GM12878 (cell line): ENCODE data around the gene KCNE4. TPM values are rescaled to one million over a fixed set of nuclear protein-coding genes. Genes with fewer than 3 reads are reported as not detected.

Experiments used
- ATAC-seq: fragments of 200-7000 bp; cut with Tn5 transposase; 3 replicates; pipeline ENCODE4 v1.9.1; 2020; ENCODE audit warnings: mild to moderate bottlenecking, moderate library complexity
- BruUV-seq: library from RNA; stranded (reverse); fragments of 400-500 nt; replicated peaks from 2 replicates; lab custom pipeline; 2021; lab: Mats Ljungman, UMichigan
- CTCF ChIA-PET: fragments of 300-600 bp; sonication (Branson Sonifier 250); formaldehyde crosslinking; extraction: SDS; loops from one replicate; lab custom pipeline; 2021; ENCODE audit warnings: inconsistent platforms; lab: Yijun Ruan, JAX
- POLR2A ChIA-PET: fragments of 350-600 bp; formaldehyde crosslinking; extraction: SDS; loops from one replicate; lab custom pipeline; 2021; ENCODE audit warnings: inconsistent platforms; lab: Charles Lee
- RAD21 ChIA-PET: fragments of 300-600 bp; sonication (Branson Sonifier 250); formaldehyde crosslinking; loops from one replicate; lab custom pipeline; 2023; ENCODE audit warnings: antibody characterized with exemption; ENCODE audit not compliant: unreplicated experiment; lab: Charles Lee
- SMC1A ChIA-PET: fragments of 300-600 bp; sonication (Branson Sonifier 250); formaldehyde crosslinking; loops from one replicate; lab custom pipeline; 2023; ENCODE audit not compliant: unreplicated experiment, uncharacterized antibody; lab: Charles Lee
- DNase-seq: peaks from one replicate; pipeline ENCODE4 v3.0.0-alpha.2; 2011; ENCODE audit warnings: low read depth, low spot score
- FAIRE-seq: peaks from 3 replicates; lab custom pipeline; 2011; peaks lifted over from hg19 to GRCh38; lab: Jason Lieb, UNC
- H2AFZ ChIP-seq: 2 replicates; pipeline ENCODE4 v1.6.0; 2011; ENCODE audit warnings: low read depth, low read length, control low read depth; ENCODE audit not compliant: control insufficient read depth
- H3K27ac ChIP-seq: 2 replicates; pipeline ENCODE4 v1.5.1; 2011; ENCODE audit warnings: control low read depth; ENCODE audit not compliant: control insufficient read depth, insufficient read depth
- H3K27me3 ChIP-seq, 2 experiments: replicated peaks in 1 of 2; 2 replicates each; pipeline versions ENCODE4 v1.6.0 to v1.6.1; 2011; ENCODE audit warnings: low read length in 1 of 2; ENCODE audit not compliant: control insufficient read depth in 2 of 2, insufficient read depth in 2 of 2
- H3K36me3 ChIP-seq, 2 experiments: 2 replicates each; pipeline ENCODE4 v1.5.1; 2011; ENCODE audit warnings: low read length in 1 of 2; ENCODE audit not compliant: control insufficient read depth in 2 of 2, insufficient read depth in 2 of 2
- H3K4me1 ChIP-seq: 2 replicates; pipeline ENCODE4 v1.6.1; 2011; ENCODE audit warnings: mild to moderate bottlenecking, low read length, moderate library complexity, mixed read lengths; ENCODE audit not compliant: control insufficient read depth, insufficient read depth
- H3K4me2 ChIP-seq: 2 replicates; pipeline ENCODE4 v1.6.0; 2011; ENCODE audit warnings: control low read depth; ENCODE audit not compliant: control insufficient read depth, insufficient read depth
- H3K4me3 ChIP-seq: fragments of 200-600 bp; sonication (generic); 2 replicates; pipeline ENCODE4 v1.5.1; 2016
- H3K79me2 ChIP-seq: 2 replicates; pipeline ENCODE4 v1.6.0; 2011; ENCODE audit warnings: low read length; ENCODE audit not compliant: control insufficient read depth, insufficient read depth
- H3K9ac ChIP-seq: 2 replicates; pipeline ENCODE4 v1.8.0; 2011; ENCODE audit warnings: low read length, control low read depth, mixed read lengths; ENCODE audit not compliant: control insufficient read depth, insufficient read depth
- H3K9me3 ChIP-seq: replicated peaks from 3 replicates; pipeline ENCODE4 v1.5.1; 2011; ENCODE audit warnings: mild to moderate bottlenecking, low read length; ENCODE audit not compliant: control insufficient read depth, insufficient read depth
- H4K20me1 ChIP-seq: 2 replicates; pipeline ENCODE4 v1.6.0; 2011; ENCODE audit not compliant: control insufficient read depth, insufficient read depth
- CTCF ChIP-seq, 3 experiments: IDR thresholded peaks in 2 of 3; conservative IDR thresholded peaks in 1 of 3; 2 replicates each; pipeline ENCODE4 v1.5.1; 2011; ENCODE audit warnings: low read depth in 3 of 3, low read length in 3 of 3, mild to moderate bottlenecking in 3 of 3, control low read depth in 2 of 3, moderate library complexity in 2 of 3, inconsistent platforms in 1 of 3, mixed read lengths in 1 of 3; ENCODE audit not compliant: control insufficient read depth in 2 of 3, insufficient read depth in 1 of 3; ENCODE audit errors: extremely low read depth in 1 of 3
- E2F8 ChIP-seq: fragments of 450-650 bp; IDR thresholded peaks from 2 replicates; pipeline ENCODE4 v1.6.1; 2018; ENCODE audit warnings: mild to moderate bottlenecking, low read depth, moderate library complexity; ENCODE audit not compliant: partially characterized antibody
- FOXK2 ChIP-seq: fragments of 450-650 bp; IDR thresholded peaks from 2 replicates; pipeline ENCODE4 v1.6.1; 2017; ENCODE audit warnings: mild to moderate bottlenecking, moderate library complexity
- JUNB ChIP-seq: IDR thresholded peaks from 2 replicates; pipeline ENCODE4 v1.6.1; 2016; ENCODE audit warnings: antibody characterized with exemption, mild to moderate bottlenecking
- KLF5 ChIP-seq: fragments of 450-650 bp; IDR thresholded peaks from 2 replicates; pipeline ENCODE4 v1.6.1; 2014; ENCODE audit warnings: mild to moderate bottlenecking; ENCODE audit not compliant: partially characterized antibody
- MEF2B ChIP-seq: fragments of 450-650 bp; IDR thresholded peaks from 2 replicates; pipeline ENCODE4 v1.6.1; 2018; ENCODE audit warnings: mild to moderate bottlenecking, moderate library complexity; ENCODE audit not compliant: partially characterized antibody, poor library complexity, severe bottlenecking
- MYB ChIP-seq: fragments of 150-350 bp; IDR thresholded peaks from 2 replicates; pipeline ENCODE4 v1.6.1; 2014; ENCODE audit warnings: mild to moderate bottlenecking, low read depth, low read length, borderline replicate concordance
- PAX5 ChIP-seq: IDR thresholded peaks from 2 replicates; pipeline ENCODE4 v1.6.1; 2011; ENCODE audit warnings: low read depth, low read length, borderline replicate concordance
- RBBP5 ChIP-seq: fragments of 200-600 bp; sonication (generic); conservative IDR thresholded peaks from 2 replicates; pipeline ENCODE4 v1.6.1; 2016
- SIN3A ChIP-seq: IDR thresholded peaks from 2 replicates; pipeline ENCODE4 v1.6.1; 2012; ENCODE audit warnings: low read depth, low read length, improper control_type of control experiment
- SKIL ChIP-seq: fragments of 450-650 bp; IDR thresholded peaks from 2 replicates; pipeline ENCODE4 v1.6.1; 2017; ENCODE audit warnings: mild to moderate bottlenecking, low read depth, inconsistent platforms; ENCODE audit not compliant: poor library complexity, severe bottlenecking
- SMARCA5 ChIP-seq: fragments of 450-650 bp; IDR thresholded peaks from 2 replicates; pipeline ENCODE4 v1.6.1; 2017; ENCODE audit warnings: mild to moderate bottlenecking
- SMC3 ChIP-seq: IDR thresholded peaks from 2 replicates; pipeline ENCODE4 v1.6.1; 2011; ENCODE audit warnings: low read length, improper control_type of control experiment, borderline replicate concordance
- WGBS: methylation state at CpG from one replicate; pipeline ENCODE4 v1.1.6; 2016; ENCODE audit warnings: low lambda C conversion rate; ENCODE audit not compliant: insufficient replicate concordance, insufficient coverage; ENCODE audit errors: missing lambda C conversion rate; 5-methylcytosine and 5-hydroxymethylcytosine counted together
- in situ Hi-C: fragments of 300-500 bp; cut with MboI; formaldehyde crosslinking; loops from 9 replicates; pipeline ENCODE4 v1.14.3; 2018; ENCODE audit warnings: mixed read lengths
- intact Hi-C: fragments of 100-400 bp; cut with micrococcal nuclease; formaldehyde crosslinking; loops from one replicate; pipeline ENCODE4 v1.14.2; 2022; ENCODE audit not compliant: unreplicated experiment
- polyA plus RNA-seq, 11 experiments: library from polyadenylated mRNA; depleted of rRNA in 4 of 11; unstranded in 6 of 11; stranded (reverse) in 5 of 11; fragments of >200 nt; fragmentation: Nextera tagmentation in 4 of 11; fragmentation: Illumina TruSeq in 1 of 11; extraction: Ambion mirVana in 4 of 11; extraction: Trizol in 1 of 11; gene quantifications; 1 replicate in 1 of 11; 2 replicates in 10 of 11; pipeline versions ENCODE4 v1.2.1 to v1.2.3, GENCODE V29; 2011 to 2016; ENCODE audit warnings: inconsistent platforms in 2 of 11, missing spikeins in 2 of 11, low read depth in 1 of 11
- total RNA-seq, 4 experiments: library from RNA; depleted of rRNA in 3 of 4; stranded (reverse); fragments of >200 nt in 3 of 4; fragmentation: Illumina TruSeq in 1 of 4; extraction: Trizol in 1 of 4; gene quantifications; 2 replicates each; pipeline versions ENCODE4 v1.2.1 to v1.2.3, GENCODE V29; 2013 to 2021

Gene KCNE4
- total and polyA plus RNA-seq, 10 of the 15 experiments (the other 5 are each of a cell fraction or from before 2014, with no cell fraction given): 0.30 TPM; not detected in 9

GRCh38 chr2:223050900-223051504 is 988 bp upstream of the KCNE4 start:
- Histone ChIP-seq H3K9me3 (no peaks in the 10 kb centered on the region), H3K79me2 (no peaks in the 10 kb centered on the region), H4K20me1 (no peaks in the 10 kb centered on the region), H3K27me3 (no peaks in the 10 kb centered on the region), H2AFZ (no peak overlapping the region), H3K4me1 (no peaks in the 10 kb centered on the region), H3K4me3 (no peak overlapping the region), H3K27ac (no peak overlapping the region), H3K36me3 (no peaks in the 10 kb centered on the region), H3K4me2 (no peak overlapping the region), H3K9ac (no peak overlapping the region)
- 38% methylated on average over 8 of the region's 8 CpGs for WGBS
- in situ Hi-C loops (no loop called here), intact Hi-C loops (no loop called here)
- DNase-seq (no peak), FAIRE-seq (no peak), ATAC-seq (no peak)
- BruUV-seq: no TSS peak
- CTCF ChIA-PET: no interaction called here
- POLR2A ChIA-PET: no interaction called here
- SMC1A ChIA-PET: no interaction called here
- TF ChIP-seq SKIL (no peak), RBBP5 (no peak), MYB (no peak), CTCF (IDR thresholded peaks at IDR 0.05 in 2 of 3, conservative IDR thresholded peaks at IDR 0.05 in 1 of 3; ENCODE audit: control insufficient read depth in 2 of 3, extremely low read depth in 1 of 3, insufficient read depth in 1 of 3, low read depth in 3 of 3, low read length in 3 of 3) (no peak), KLF5 (no peak), E2F8 (no peak), PAX5 (no peak), SMC3 (no peak), SIN3A (no peak), MEF2B (no peak), FOXK2 (no peak), JUNB (no peak), SMARCA5 (no peak)
- RAD21 ChIA-PET: no interaction called here
